NCI-H2107 treated with DMSO at 0.1 percent for 48 hours (cell line): Measurements from ENCODE around the gene ZNF367.
"Not testable (repeated sequence)": the region's sequence is repeated elsewhere in the genome, so short reads cannot be mapped to it uniquely, and the experiment has no call there.

ENCODE experiments used
- DNase-seq: peaks from one replicate; lab custom pipeline; 2025; ENCODE audit not compliant: unreplicated experiment; lab: John Stamatoyannopoulos, UW

ZNF367 gene

DNA sequence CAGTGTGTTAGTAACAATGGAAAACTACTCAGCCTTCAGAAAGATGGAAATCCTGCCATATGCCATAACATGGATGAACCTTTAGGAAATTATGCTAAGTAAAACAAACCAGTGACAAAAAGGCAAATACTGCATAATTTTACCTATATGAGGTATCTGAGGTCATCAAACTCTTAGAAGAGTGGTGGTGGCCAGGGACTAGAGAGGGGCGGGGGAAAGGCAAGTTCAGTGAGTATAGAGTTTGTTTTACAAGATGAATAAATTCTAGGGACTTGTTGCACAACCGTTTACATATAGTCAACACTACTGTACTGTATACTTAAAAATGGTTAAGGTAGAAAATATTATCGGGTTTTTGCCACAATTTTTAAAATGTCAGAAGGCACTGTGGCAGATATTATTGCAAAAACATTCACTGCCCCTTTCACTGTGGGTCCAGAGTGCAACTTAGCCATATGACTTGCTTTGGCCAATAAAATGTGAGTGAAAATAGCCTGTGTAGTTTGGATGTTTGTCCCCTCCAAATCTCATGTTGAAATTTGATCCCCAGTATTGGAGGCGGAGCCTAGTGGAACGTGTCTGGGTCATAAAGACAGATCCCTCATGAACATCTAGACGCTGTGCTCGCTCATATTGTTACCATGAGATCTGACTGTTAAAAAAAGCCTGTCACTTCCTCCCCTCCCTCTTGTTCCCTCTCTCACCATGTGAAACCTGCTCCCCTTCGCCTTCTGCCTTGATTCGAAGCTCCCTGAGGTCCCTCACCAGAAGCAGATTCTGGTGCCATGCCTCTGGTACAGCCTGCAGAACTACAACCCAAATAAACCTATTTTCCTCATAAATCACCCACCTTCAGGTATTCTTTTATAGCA, 9.5 kb downstream of the ZNF367 start:
- DNase-seq, result no peak

DNA sequence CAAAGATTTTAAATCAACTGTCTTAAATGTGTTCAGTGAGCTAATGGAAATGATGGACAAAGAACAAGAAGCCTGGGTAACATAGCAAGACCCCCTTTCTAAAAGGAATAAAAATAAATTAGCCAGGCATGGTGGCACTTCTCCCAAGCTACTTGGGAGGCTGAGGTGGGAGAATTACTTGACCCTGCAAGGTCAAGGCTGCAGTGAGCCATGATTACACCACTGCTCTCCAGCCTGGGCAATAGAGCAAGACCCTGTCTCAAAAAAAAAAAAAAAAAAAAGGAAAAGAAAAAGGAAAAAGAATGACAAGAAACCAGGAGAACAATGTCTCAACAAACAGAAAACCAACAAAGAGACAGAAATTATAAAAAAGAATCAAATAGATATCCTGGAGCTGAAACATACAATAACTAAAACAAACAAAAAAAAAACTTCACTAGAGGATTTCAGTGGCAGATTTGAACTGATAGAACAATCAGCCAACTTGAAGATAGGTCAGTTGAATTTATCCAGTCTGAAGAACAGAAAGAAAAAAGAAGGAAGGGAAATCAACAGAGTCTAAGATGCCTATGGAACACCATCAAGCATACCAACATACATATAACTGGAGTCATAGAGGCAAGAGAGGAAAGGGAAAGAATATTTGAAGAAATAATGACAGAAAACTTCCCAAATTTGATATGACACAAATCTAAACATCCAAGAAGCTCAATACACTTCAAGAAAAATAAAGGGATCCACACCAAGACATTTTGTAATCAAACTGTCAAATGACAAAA, 17.8 kb downstream of the ZNF367 start:
- no peak for DNase-seq

DNA sequence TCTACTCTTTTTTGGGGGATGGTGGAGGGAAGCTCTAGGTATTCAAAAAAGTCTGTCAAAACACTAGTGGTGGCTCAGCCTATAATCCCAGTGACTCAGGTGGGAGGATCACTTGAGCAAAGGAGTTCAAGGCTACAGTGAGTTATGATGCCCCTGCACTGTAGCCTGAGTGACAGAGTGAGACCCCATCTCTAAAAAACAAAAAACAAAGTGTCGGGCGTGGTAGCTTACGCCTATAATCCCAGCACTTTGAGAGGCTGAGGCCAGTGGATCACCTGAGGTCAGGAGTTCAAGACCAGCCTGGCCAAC, 18.9 kb downstream of the ZNF367 start:
- DNase-seq, result no peak

DNA sequence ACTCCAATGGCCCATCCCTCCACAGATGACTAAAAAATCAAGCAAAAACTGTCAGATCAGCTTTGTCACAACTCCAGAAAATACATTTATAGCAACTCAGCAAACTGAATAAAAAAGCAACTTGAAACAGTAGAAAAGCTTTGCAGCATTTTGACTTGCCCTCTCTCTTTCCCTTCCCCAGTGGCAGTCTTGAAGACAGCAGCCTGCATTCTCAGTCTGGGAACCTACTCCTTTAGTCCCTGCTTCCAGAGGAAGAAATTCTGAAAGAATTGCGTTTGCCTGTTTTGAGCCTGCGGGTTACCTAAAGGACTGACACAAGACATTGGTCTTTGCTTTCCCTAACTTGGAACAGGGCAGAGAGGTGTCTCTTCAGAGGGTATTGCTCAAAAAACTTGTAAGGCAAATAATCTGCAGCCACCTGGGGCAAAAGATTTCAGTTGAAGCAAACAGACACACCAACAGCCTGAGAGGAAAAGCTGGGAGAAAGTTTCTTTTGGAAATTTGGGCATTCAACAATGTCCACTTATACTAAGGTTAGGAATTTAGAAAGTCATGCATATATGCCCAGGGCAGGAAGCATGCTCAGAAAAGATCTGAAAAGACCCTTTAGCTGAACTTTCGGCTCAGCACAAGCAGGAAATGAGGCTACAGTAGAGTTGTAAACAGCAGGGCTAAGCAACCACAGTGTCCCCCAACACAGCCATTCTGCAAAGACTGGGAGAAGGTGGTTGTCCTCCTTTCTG, 19.4 kb downstream of the ZNF367 start:
- DNase-seq, result no peak

DNA sequence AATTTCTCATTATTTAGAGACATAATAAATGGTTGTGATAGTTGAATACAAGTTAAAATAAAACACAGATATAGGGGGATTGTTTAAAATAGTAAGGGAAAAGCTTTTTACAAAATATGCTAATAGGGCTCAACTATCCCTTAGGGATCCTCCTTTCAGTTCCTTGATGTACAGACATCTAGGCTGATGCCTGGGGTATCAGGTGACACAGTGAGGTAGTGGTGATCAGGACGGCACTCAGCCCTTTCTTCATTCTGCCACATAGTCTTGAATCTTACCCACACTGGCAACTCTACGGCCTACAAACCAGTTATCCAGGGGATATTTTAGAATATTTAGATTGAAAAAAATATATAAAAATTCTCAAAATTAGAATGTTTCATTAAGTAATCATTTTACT, 22.2 kb downstream of the ZNF367 start:
- DNase-seq, result no peak

DNA sequence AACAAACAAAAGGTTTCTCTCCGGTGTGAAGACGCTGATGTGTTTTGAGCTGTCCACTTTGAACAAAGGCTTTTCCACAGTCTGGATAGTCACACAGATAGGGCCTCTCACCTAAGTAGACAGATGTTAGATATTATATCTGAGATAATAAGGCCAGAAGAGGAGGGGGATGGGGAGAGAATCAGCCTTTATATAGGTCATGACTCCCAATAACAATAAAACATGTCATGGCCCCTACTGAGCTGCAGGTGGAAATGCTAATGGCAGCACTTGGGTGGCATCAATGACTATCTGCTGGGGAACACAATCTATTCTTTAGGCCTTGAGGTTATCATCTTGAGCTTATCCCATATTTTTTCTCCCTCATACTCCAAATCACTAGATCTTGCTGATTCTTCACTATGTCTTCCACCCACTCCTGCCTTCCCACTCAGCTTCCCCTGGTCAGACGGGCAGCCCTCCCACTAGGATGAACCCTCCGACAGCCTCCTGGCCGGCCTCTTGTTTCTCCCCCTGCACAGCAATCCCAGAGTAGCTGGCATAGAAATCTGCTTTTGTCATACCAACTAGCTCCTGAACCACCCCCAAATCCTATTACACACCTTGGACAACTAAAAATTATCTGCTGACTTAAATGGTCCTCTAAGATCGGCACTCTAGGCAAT, 23.2 kb downstream of the ZNF367 start:
- DNase-seq, result no peak

DNA sequence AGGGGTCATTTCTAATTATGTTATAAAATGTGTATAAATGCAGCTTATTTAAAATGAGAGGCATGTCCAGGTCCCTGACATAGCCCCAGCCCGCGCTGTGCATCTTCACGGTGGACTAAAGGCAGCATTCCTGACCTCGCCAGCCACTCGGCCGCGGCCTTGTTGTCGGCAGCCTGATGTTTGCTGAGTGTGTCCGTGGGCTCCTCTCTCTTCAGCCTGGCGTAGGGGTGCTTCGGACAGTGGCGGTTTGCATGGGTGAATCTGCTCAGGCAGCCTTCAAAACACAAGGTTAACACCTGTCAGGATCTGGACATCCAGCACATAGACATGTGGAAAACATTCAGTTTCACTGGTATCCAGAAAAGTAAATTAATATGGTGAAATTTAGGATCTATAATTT, 25.9 kb downstream of the ZNF367 start:
- DNase-seq, result no peak

DNA sequence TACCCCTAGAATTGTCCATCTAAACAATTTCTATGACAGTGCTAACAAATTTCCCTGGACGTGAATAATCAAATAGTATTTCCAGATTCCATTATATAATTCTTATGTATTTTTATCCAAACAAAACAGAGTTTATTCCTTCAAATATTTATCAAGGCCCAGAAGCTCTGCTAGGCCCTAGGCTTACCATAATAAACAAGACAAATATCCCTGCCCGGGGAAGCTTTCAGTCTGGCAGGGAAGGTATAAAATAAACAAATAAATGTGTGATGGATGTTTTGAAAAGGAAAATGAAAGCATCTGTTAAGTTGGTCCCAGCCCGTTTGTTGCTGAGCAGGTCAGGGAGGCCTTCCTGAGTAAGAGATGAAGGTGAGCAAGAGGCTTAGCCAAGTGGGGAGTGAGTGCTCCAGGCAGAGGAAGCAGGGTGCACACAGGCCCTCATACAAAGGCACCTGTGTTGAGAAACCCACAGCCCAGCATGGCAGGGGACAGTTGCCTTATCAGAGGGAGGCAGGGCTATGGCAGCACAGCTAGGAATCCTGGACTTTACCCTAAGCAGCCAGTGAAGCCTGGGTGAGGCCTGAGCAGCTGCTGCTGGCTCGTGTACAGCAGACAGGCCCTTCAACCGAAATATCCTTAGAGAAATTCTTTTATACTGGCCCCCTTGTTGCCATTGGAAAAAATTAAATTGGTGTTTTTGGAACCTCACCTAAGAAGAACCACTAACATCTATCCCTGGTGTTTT, 27.0 kb downstream of the ZNF367 start:
- DNase-seq, result no peak

DNA sequence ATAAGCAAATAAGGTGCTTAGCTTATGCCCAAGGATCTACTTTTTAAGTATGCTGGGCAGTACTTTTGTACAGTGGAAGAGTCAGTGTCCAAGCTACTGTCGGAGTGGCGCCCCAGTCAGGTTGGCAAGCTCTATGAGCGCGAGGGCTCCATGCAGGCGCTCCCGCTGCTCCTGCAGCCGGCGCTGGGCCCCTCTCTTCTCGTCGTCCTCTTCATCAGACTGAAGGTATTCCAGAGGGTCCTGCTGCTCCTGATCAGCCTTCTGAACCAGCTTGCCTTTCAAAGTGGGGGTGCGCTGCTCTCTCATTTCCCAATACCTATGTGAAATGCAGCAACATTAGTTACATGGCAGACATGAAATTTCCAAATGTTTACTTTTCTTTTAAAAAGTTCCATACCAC, 30.0 kb downstream of the ZNF367 start:
- DNase-seq, result no peak

DNA sequence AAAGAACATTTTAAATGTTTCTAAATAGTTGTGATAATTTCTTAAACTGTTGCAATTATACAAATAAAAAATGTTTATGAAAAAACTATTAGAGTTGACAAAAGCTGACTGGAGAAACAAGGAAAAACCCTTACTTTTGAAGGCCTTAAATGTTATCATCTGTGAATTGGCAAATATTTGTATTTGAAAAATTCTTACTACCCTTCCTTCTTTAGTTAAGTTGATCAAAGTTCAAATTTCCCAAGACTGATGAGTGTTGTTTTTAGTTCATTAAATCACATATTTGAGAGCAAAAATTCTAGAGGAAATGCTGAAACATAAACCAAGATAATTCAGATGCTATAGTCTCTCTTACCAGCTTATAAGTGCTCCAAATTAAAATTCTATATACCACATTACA, 32.0 kb downstream of the ZNF367 start:
- no peak for DNase-seq

DNA sequence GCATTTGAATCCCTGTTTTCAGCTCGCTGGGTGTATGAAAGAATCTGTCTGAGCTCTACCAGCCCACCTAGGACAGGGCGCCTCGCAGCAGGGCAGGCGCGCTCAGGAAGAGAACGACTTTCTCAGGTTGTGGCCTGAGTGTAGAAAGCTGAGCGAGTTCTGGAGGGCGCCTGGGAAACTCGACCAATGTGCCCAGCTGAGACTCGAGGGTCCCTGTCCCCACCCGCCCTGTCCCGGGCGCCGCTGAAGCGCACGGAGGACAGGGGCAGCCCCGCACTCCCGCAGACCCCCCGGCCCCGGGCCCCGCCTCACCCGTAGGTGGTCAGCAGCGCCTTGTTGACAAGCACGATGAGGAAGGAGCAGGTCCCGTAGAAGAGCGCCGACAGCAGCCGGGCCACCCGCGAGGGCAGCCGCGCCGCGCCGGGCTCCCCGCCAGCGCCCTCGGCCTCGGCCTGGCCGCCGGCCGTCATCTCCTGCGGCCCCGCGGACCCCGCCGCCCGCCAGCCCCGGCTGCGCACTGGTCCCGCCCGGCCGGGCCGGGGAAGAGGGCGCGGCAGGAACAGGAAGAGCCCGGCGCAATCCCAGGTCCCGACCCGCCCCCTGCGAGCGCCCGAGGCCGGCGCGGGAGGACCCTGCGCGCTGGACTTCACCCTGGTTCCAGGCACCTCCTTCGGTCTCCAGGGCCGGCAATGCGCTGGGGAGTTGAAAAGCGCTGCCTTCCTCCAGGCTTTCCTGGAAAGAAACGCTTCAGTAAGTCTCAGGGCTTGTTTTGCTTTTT, 34.8 kb downstream of the ZNF367 start, which contains the start of gene SLC35D2:
Gene SLC35D2 (minus strand): TSS at position 547 of the 778 bp plus-strand sequence. CDS start 77 bp downstream, at position 470.
- DNase-seq, result no peak

DNA sequence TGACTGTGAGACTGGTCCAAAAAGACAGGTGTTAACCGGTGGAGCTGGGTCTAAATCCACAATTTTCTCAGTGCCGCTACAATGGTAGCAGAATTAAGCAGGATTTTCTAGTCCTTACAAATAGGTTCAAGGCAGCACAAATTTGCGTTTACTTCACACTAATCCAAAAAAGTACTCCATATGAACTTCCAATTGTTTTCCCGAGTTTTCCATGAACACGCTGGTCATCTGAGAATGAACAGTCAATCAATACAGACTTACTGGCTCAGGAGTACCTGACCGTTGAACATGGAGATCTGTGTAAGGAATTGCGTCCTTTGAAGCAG, 35.4 kb downstream of the ZNF367 start:
- DNase-seq, result no peak

DNA sequence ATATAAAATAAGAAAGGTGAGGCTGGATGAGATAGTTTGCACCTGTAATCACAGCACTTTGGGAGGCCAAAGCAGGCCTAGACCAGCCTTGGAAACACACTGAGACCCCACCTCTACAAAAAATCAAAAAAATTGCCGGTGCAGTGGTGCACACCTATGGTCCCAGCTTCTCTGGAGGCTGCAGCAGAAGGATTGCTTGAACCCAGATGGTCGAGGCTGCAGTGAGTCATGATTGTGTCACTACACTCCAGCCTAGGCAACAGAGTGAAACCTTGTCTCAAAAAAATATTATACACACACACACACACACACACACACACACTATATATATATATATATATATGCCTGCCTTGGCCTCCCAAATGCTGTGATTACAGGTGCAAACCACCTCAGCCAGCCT, 36.0 kb downstream of the ZNF367 start:
- no peak for DNase-seq

DNA sequence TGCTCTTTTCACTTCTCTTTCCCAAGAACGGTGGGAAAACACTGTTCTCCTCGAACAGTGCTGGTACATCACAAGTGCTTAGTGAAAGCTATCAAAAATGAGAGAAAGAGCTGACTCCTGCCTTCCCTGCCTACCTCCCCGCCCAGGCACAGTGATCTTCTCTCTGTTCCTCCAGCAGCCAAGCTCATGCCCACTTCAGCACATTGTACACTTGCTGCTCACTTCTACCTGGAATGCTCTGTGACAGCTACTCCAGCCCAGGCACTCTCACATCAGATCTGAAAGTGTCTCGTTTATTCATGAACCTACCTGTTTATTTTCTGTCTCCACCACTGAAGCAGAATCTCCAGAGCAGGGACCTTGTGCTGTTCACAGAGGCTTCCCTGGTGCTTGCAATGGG, 36.5 kb downstream of the ZNF367 start:
- DNase-seq, result no peak

DNA sequence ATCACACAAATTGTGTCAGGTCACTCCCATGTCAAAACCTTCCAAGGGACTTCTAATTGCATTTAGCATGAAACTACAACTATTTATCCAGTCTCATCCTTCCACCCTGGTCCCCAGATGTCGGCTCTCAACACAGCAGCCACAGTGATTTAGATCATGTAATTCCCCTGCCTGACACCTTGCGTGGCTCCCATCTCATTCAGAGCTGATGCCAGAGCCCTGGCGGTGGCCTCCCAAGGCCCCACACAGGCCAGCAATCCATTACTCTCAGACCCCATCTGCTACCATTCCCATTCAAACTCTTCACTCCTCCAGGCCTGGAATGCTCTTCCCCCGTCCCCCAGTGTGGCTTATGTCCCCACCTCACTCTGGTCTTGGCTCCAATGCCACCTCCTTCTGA, 37.0 kb downstream of the ZNF367 start:
- DNase-seq, result no peak

DNA sequence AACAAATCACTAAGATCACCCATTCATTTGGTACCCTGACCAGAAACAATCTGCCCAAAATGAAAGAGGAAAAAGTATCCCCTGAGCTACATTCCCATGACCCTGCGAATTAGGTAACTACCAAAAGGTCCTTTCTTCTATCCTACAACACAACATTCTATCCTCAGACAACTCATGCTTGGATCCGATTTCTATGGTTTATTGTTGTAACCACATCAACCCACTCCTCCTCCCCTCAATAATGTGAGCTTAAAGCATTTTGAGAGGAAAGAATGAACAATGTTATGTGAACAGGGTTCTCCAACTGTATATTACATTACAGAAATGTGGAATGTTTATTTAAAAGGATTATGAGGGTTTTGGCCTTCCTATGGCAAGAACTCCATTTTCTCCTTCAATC, 38.7 kb downstream of the ZNF367 start:
- DNase-seq, result no peak

DNA sequence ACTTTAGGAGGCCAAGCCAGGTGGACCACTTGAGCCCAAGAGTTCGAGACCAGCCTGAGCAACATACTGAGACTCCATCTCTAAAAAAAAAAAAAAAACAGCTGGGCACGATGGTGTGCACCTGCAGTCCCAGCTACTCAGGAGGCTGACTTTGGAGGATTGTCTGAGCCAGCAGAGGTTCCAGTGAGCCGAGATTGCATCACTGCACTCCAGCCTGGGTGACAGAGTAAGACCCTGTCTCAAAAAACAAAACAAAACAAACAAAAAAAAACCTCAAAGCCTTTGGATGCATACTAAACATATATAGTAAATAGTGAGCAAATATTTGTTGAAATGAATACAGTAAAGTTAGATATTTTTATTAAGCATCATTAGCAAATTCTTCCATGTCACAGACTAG, 40.0 kb downstream of the ZNF367 start:
- DNase-seq, result no peak

DNA sequence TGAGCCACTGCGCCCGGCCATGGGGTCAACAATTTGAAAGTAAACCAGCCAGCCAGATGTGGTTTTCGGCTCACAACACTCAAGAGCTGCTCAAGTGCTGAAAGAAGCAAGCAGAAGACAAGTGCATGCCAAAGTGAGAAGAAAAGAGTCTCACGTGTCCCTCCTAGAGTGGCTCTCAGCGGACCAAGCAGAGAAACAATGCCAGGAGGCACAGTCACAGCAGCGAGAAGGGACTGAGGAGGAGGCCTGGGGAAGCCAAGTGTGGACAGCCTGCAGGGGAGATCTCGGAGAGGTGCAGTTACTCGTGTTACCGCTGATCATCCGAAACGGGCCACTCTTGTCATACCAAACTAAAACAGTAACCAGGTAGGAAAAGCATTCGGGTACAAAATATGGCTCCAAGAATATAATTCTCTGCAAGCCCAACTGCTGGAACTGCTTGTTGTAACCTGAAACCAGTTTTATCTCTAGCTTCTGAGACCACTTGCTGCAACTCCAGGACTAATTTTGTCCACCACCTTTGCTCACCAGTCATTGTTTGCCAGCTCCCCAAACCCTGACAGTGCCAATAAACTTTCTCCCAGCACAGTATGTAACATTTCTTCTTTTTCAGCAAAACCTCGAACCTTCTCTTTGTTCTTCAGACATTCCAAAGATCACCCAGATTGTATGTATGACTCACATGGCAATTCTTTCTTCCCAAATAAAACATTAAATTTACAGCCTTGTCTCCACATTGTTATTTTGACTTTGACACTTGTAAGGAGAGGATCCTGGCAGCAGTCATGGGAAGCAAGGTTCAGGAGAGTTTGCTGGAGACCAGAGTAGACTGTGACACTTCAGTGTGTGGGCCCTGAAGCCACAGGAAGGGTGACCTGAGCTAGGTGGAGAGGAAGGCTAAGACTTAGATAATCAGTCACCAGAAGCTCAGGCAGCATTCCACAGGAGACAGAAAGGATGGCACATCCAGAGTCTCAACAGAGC, 41.0 kb downstream of the ZNF367 start:
- DNase-seq, result peak; percentile 12

DNA sequence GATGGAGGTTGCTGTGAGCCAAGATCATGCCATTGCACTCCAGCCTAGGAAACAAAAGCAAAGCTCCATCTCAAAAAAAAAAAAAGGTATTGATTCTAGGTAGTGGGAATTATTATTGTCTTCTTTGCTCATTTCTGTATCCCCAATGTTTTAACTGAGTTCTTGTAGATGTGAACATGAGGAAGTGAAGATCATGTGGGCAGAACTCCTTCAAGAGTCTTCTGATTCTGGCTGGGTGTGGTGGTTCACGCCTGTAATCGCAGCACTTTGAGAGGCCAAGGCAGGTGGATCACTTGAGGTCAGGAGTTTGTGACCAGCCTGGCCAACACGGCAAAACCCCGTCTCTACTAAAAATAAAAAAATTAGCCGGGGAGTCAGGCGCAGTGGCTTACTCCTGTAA, 42.7 kb downstream of the ZNF367 start:
- not testable (repeated sequence) for DNase-seq
